Muscle of leg (tissue), 11 donors: Measurements from ENCODE around the gene NR5A2. TPM values are rescaled to one million over a fixed set of nuclear protein-coding genes. Genes with fewer than 3 reads are reported as not detected.

Experiments
- DNase-seq: peaks from one replicate; pipeline ENCODE4 v3.0.0; 2013
- H3K27ac ChIP-seq: one replicate; pipeline ENCODE4 v1.5.1; 2013; ENCODE audit warnings: mild to moderate bottlenecking, low read length, control low read depth
- H3K27me3 ChIP-seq: one replicate; pipeline ENCODE4 v1.6.1; 2013; ENCODE audit warnings: low read length; ENCODE audit not compliant: control insufficient read depth, insufficient read depth
- H3K36me3 ChIP-seq: one replicate; pipeline ENCODE4 v1.6.1; 2013; ENCODE audit warnings: low read length; ENCODE audit not compliant: control insufficient read depth, insufficient read depth
- H3K4me1 ChIP-seq: one replicate; pipeline ENCODE4 v1.6.1; 2013; ENCODE audit warnings: low read length; ENCODE audit not compliant: control insufficient read depth, insufficient read depth
- H3K4me3 ChIP-seq: one replicate; pipeline ENCODE4 v1.5.1; 2013; ENCODE audit warnings: low read length, control low read depth
- H3K9me3 ChIP-seq: replicated peaks from 2 replicates; pipeline ENCODE4 v1.6.1; 2013; ENCODE audit warnings: low read depth, low read length; ENCODE audit not compliant: control insufficient read depth
- WGBS: methylation state at CpG from one replicate; pipeline ENCODE4 v1.1.5; 2013; ENCODE audit warnings: missing lambda C conversion rate; ENCODE audit not compliant: insufficient coverage; 5-methylcytosine and 5-hydroxymethylcytosine counted together
- polyA plus RNA-seq, 8 donors: library from polyadenylated mRNA; unstranded; fragments of 120-200 nt; gene quantifications; one replicate each; pipeline versions ENCODE4 v1.2.1 to v1.2.3, GENCODE V29; 2013; ENCODE audit warnings: inconsistent platforms in 1 of 8, low replicate concordance in 1 of 8; ENCODE audit not compliant: insufficient read length in 8 of 8, insufficient read depth in 1 of 8
- total RNA-seq: library from RNA; stranded (reverse); fragments of 120-200 nt; gene quantifications from one replicate; pipeline ENCODE4 v1.2.4, GENCODE V29; 2013

NR5A2 gene
- total and polyA plus RNA-seq, 9 donors: 1.9 to 4.2 (median 3.0) TPM

DNA sequence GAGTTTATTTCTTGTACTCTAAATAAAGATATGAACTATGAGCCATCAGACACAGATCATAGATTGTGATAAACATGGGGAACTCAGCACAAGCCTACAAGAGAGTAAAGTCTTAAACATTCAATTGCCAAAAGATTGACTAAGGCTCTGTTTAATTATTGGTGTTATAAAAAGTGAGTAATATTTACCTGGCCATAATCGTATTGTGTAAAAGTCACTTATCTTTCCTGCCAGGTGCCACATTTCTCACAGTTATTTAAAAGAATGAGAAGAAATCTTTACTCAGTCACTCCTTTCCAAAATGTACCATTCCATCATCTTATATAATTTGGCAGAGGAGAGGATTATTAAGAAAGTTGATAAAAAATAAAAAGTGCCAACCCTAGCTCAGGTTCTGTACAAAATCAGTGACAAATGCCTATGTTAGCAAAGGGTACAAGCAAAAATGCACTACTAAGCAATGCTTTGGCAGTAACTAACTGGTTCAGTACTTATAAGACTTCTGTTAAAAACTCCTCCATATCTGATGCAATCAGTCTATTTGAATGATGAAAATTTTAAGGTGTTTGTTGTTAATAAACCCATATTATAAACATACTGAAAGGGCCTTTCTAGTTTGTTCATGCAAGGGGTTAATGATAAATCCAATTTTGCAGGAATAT is 5.8 kb upstream of the NR5A2 start:
- H3K4me1 ChIP-seq: no peaks in the 10 kb centered on the region
- H3K4me3 ChIP-seq: no peak overlapping the region
- DNase-seq: no peak
- H3K36me3 ChIP-seq: no peaks in the 10 kb centered on the region
- H3K27ac ChIP-seq: no peak overlapping the region
- no CpG with 5 or more reads among the region's 1 CpG for WGBS
- H3K27me3 ChIP-seq: peaks cover 18% of the 10 kb centered on the region
- H3K9me3 ChIP-seq: no peaks in the 10 kb centered on the region

DNA sequence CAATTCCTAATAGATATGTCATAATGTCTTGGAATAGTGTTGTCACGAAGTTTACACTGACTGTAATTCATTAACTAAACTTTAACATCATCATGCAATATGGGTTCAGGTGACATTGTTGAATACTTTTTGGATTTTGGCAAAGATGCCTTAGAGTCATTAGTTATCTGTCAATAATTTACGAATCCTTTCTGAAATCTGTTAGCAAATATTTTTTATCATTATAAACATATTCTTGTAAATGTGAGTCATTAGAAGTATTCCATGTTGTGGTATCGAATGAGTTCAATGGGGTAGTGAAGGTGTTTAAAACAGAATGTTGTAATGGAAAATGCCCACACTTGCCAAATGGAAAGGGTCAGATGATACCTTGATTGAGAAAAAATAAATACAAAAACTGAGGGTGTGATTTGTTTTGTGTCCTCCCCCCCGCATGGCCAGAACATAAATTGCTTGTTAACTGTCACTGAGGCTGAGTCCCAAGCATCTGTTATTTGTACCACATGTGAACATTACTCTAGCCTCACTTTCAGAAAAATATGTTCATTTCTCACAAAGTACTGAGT is 5.2 kb upstream of the NR5A2 start:
- Histone ChIP-seq H3K4me1 (no peaks in the 10 kb centered on the region), H3K36me3 (no peaks in the 10 kb centered on the region), H3K27ac (no peak overlapping the region), H3K4me3 (no peak overlapping the region), H3K27me3 (peaks cover 19% of the 10 kb centered on the region), H3K9me3 (no peaks in the 10 kb centered on the region)
- no peak for DNase-seq
- 67% methylated on average over 1 of the region's 4 CpGs for WGBS

DNA sequence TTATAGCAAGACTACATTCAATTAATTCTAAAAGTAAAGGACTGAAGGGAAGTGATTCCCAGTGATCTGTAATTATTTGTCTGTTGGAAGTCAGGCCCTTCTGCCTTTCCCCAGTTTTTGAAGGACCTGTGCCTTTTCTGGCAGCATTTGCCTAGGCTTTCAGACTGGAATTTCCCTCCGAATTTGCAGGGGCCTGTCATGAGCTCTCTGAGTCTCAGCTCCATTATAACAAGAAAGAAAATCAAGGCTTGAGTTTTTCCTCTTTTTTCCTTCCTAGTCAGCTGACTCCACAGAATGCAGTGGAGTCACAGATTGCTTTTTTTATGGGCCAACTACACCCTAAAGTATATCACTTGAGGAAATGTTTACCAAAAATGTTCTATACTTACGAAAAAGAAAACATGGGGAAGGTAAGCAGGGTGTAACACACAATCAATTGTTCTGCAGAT is 1.1 kb downstream of the NR5A2 start:
- H3K27ac ChIP-seq: peak overlapping the region; percentile 26
- H3K9me3 ChIP-seq: no peaks in the 10 kb centered on the region
- H3K4me1 ChIP-seq: peaks cover 3% of the 10 kb centered on the region
- 20% methylated on average over 1 of the region's 2 CpGs for WGBS
- peak overlapping the region; percentile 39 for H3K4me3 ChIP-seq
- H3K27me3 ChIP-seq: peaks cover 55% of the 10 kb centered on the region
- no peak for DNase-seq
- H3K36me3 ChIP-seq: no peaks in the 10 kb centered on the region

DNA sequence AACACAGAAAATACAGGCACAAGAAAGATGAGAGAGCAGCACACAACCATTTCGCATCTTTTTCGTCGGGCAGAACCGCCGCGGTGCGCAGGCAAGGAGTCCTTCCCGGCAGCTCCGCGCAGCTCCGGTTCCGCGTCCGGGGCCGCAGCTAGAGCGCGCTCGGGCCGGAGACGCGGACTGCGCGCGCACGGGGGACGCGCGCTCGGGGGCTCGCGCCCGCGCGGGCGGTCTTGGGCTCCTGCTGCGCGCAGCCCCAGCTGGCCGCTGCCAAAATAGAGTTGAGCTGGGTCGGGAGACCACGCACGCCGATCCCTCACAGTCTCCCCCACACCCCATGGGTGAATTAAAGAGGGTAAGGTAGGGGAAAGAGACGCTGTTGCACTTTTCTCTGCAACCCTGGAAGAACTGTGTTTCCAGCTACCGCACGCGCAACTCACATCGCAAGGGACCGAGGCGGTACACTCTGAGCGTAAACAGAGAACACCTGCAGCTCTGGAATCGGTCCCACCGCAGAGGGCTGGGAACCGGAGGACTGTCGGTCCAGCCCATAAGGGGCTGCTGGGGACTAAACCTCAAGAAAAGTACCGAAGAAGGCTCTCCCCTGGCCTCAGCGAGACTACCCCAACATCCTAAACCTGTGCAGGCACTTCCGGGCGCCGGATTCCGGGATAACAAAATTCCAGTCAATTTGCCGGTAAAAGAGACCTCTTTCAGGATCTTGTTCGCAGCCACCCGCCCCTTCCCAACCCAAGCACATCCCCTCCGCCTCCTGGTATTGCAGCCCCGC is 1.7 kb downstream of the NR5A2 start:
- Histone ChIP-seq H3K36me3 (no peaks in the 10 kb centered on the region), H3K4me1 (peaks cover 3% of the 10 kb centered on the region), H3K27ac (peak overlapping the region; percentile 26), H3K9me3 (no peaks in the 10 kb centered on the region), H3K4me3 (peak overlapping the region; percentile 39), H3K27me3 (peaks cover 58% of the 10 kb centered on the region)
- under 1% methylated on average over 59 of the region's 65 CpGs for WGBS
- peak; percentile 63 for DNase-seq

DNA sequence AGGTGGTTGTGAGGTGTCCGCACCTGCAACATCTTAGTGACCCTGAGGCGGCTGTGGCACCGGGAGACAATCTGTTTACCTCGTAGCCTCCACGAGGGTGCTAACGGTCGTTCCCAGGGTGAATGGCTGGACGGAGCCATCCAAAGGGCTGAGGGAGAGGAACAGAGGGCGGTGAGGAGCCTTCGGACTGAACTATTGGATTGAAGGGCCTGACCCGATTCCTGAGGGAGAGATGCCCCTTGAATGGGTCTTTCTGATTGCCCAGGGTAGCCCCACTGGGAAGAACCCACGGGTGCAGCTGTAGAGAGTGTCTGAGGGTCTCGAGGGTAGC is 2.3 kb downstream of the NR5A2 start:
- Histone ChIP-seq H3K27me3 (peaks cover 63% of the 10 kb centered on the region), H3K36me3 (no peaks in the 10 kb centered on the region), H3K4me3 (peak overlapping the region; percentile 39), H3K9me3 (no peaks in the 10 kb centered on the region), H3K27ac (no peak overlapping the region), H3K4me1 (peaks cover 4% of the 10 kb centered on the region)
- DNase-seq: no peak
- WGBS: 5% methylated on average over 13 of the region's 13 CpGs

DNA sequence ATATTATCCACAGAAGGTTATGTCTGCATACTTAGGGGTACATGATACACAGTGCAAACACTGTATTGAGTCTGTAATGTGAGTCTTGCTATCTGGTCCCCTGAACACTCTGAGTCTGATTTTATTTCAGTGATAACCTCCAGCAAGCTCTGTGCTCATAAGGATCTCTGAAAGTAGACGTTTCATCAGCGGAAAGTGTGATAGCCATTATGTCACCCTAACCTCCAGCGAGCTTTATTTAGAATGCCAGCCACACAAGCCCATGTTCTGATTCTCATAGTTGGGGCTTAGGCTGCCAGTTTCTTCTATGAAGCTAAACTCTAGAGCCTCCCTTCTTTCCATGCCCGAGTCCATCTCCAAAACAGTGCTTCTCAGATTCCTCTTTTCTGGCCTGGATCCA is 3.3 kb downstream of the NR5A2 start:
- Histone ChIP-seq H3K9me3 (no peaks in the 10 kb centered on the region), H3K36me3 (no peaks in the 10 kb centered on the region), H3K27ac (no peak overlapping the region), H3K4me3 (no peak overlapping the region), H3K27me3 (peaks cover 67% of the 10 kb centered on the region), H3K4me1 (peaks cover 14% of the 10 kb centered on the region)
- DNase-seq: no peak
- 83% methylated on average over 3 of the region's 4 CpGs for WGBS

DNA sequence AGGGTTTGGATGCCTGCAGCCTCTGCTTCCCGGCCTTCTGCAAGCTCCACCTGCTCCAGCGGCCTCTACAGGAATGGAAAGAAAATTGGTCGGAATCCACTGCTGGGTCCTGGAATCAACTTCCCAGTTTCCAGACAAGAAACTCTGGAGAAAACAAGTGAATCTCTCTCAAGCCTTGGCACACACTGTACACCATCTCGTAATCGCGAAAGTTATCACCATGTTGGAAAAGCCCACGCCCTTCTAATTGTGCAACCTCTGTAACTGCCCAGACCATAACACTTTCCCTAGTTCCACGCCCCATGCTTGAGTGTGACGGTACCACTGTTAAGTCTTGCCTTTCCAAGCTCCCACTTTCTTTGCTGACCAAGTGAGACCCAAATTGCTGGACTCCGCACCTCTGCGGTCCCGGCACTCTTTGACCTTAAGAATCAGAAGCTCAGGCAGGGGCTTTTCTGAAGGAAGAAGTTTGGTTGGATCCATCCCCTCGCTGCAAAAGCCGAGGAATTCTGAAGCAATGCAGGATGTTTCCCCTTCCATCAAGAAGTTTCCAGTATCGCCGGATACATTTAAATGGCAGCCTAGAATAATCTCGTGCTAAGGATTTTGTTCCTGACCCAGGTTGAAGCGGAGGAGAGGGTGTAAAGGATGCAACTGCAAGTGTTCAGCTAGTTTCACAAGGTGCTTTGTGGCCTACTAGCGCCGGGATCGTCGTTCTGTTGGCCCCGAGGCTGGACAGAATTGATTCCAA is 6.2 kb downstream of the NR5A2 start:
- peaks cover 87% of the 10 kb centered on the region for H3K27me3 ChIP-seq
- 11% methylated on average over 20 of the region's 23 CpGs for WGBS
- no peaks in the 10 kb centered on the region for H3K9me3 ChIP-seq
- no peak overlapping the region for H3K27ac ChIP-seq
- DNase-seq: no peak
- H3K36me3 ChIP-seq: no peaks in the 10 kb centered on the region
- no peak overlapping the region for H3K4me3 ChIP-seq
- H3K4me1 ChIP-seq: peaks cover 26% of the 10 kb centered on the region

DNA sequence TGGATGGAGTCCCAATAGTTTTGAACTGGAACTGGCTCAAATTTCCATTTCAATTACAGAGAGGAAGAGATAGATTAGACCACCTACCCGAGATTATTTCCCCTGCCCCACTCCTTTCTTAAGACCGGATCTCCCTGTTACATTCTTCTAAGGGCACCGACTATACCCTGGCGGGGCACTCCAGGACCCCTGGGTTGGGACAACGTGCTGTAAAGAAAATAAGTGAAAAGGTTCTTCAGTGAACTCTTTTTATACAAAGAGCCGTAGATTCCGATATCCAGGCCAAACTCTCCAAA is 6.7 kb downstream of the NR5A2 start:
- H3K27me3 ChIP-seq: peaks cover 88% of the 10 kb centered on the region
- DNase-seq: no peak
- H3K4me3 ChIP-seq: no peak overlapping the region
- H3K4me1 ChIP-seq: peaks cover 30% of the 10 kb centered on the region
- H3K36me3 ChIP-seq: no peaks in the 10 kb centered on the region
- WGBS: no CpG with 5 or more reads among the region's 7 CpGs
- H3K27ac ChIP-seq: no peak overlapping the region
- H3K9me3 ChIP-seq: no peaks in the 10 kb centered on the region

DNA sequence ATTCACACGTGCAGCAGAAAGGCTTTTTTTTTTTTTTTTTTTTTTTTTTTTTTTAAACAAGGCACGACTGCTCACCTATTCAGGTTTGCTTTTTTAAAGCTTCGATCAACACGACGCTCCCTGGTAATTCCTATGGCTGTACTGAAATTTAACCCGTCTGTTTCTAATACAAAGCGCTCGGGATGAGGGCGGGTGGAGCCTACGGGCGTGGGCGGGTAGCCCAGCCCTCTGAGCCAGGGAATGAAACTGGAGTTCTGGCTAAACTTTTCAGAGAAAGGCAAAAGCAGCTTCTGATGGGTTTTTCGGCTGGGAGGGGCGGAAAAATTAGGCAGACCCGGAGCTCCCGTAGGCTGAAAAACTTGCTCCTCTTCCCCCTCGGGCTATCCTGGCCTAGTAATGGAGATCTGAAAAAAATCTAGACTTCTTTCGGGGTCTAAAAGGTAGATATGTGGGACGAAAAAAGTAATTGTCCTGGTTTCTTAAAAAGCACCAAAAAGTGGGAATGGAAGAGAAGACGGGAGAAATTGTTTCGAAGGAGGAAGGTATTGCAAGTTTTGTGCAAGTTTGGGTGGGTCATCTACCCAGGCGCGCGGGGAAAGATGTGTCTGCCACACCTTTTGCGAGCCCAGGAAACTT is 7.4 kb downstream of the NR5A2 start:
- 2% methylated on average over 22 of the region's 25 CpGs for WGBS
- Histone ChIP-seq H3K4me3 (no peak overlapping the region), H3K36me3 (no peaks in the 10 kb centered on the region), H3K9me3 (no peaks in the 10 kb centered on the region), H3K27ac (no peak overlapping the region), H3K27me3 (peaks cover 88% of the 10 kb centered on the region), H3K4me1 (peaks cover 32% of the 10 kb centered on the region)
- no peak for DNase-seq
